Loucy (cell line): ENCODE data around the gene PHACTR1.

Experiments used
- H2AFZ ChIP-seq: fragments of 200-600 bp; sonication (generic); 2 replicates; pipeline ENCODE4 v1.6.0; 2016; ENCODE audit warnings: antibody characterized with exemption, mild to moderate bottlenecking, low read length, moderate library complexity
- H3F3A ChIP-seq: fragments of 200-600 bp; 2 replicates; pipeline ENCODE4 v1.6.0; 2016; ENCODE audit warnings: antibody characterized with exemption, low read depth, mild to moderate bottlenecking
- H3K27me3 ChIP-seq: fragments of 200-600 bp; sonication (generic); 2 replicates; pipeline ENCODE4 v1.6.1; 2014; ENCODE audit warnings: low read length, mild to moderate bottlenecking; ENCODE audit not compliant: insufficient read depth, poor library complexity, severe bottlenecking
- H3K36me3 ChIP-seq: fragments of 200-600 bp; sonication (generic); 2 replicates; pipeline ENCODE4 v1.6.1; 2016; ENCODE audit warnings: low read length; ENCODE audit not compliant: insufficient read depth
- H3K4me1 ChIP-seq: fragments of 200-600 bp; sonication (generic); 2 replicates; pipeline ENCODE4 v1.5.1; 2014; ENCODE audit warnings: low read length, mild to moderate bottlenecking; ENCODE audit not compliant: insufficient read depth, poor library complexity, severe bottlenecking
- H3K4me2 ChIP-seq: fragments of 200-600 bp; sonication (generic); 2 replicates; pipeline ENCODE4 v1.6.0; 2014; ENCODE audit warnings: antibody characterized with exemption, low read length, low read depth, mild to moderate bottlenecking; ENCODE audit not compliant: poor library complexity, severe bottlenecking
- H3K4me3 ChIP-seq: fragments of 200-600 bp; sonication (generic); 2 replicates; pipeline ENCODE4 v1.5.1; 2014; ENCODE audit warnings: low read length, mild to moderate bottlenecking, mixed read lengths; ENCODE audit not compliant: poor library complexity, severe bottlenecking
- H3K79me2 ChIP-seq: fragments of 200-600 bp; sonication (generic); 2 replicates; pipeline ENCODE4 v1.6.1; 2014; ENCODE audit warnings: low read length; ENCODE audit not compliant: insufficient read depth
- H3K9ac ChIP-seq: fragments of 200-600 bp; sonication (generic); 2 replicates; pipeline ENCODE4 v1.6.0; 2014; ENCODE audit warnings: mild to moderate bottlenecking, low read depth, low read length, moderate library complexity; ENCODE audit not compliant: poor library complexity, severe bottlenecking
- H3K9me2 ChIP-seq: fragments of 200-600 bp; sonication (generic); replicated peaks from 2 replicates; pipeline ENCODE4 v1.6.1; 2016; ENCODE audit warnings: low read depth, low read length, mixed read lengths
- H3K9me3 ChIP-seq: fragments of 200-600 bp; sonication (generic); 2 replicates; pipeline ENCODE4 v1.6.1; 2014; ENCODE audit warnings: mild to moderate bottlenecking, antibody characterized with exemption, low read length, low read depth; ENCODE audit not compliant: insufficient read depth
- H4K20me1 ChIP-seq: fragments of 200-600 bp; sonication (generic); 2 replicates; pipeline ENCODE4 v1.6.0; 2014; ENCODE audit warnings: antibody characterized with exemption, low read length, mild to moderate bottlenecking; ENCODE audit not compliant: insufficient read depth, poor library complexity, severe bottlenecking
- EZH2phosphoT487 ChIP-seq: fragments of 200-600 bp; IDR thresholded peaks from 2 replicates; pipeline ENCODE4 v1.6.1; 2018; ENCODE audit warnings: antibody characterized with exemption, mild to moderate bottlenecking, moderate library complexity, borderline replicate concordance
- TF ChIP-seq, protein P1 (sequence below): fragments of 200-600 bp; sonication (generic); conservative IDR thresholded peaks from 2 replicates; pipeline ENCODE4 v1.5.1; 2014; ENCODE audit warnings: mild to moderate bottlenecking, antibody characterized with exemption, low read length

The PHACTR1 gene

DNA sequence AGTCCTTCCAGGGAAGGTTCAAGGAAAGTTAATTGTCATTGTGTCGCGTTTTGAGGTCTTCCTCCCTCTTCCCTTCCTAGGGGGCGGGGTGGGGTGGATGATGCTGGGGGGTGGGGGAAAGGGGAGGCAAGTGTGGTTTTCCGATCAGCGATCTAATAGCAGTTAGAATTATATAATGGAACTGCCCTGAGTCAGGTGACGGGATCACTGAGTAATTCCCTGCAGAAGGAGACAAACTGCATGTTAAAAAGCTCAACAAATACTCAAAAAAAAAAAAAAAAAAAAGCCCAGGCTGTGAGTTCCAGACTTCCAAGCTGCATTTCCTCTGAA, 240.4 kb downstream of the PHACTR1 start:
- peak overlapping the region; percentile 82 for H3K4me2 ChIP-seq
- H3K27me3 ChIP-seq: no peaks in the 10 kb centered on the region
- no peaks in the 10 kb centered on the region for H3K9me3 ChIP-seq
- H3K36me3 ChIP-seq: no peaks in the 10 kb centered on the region
- TF ChIP-seq, protein P1, sequence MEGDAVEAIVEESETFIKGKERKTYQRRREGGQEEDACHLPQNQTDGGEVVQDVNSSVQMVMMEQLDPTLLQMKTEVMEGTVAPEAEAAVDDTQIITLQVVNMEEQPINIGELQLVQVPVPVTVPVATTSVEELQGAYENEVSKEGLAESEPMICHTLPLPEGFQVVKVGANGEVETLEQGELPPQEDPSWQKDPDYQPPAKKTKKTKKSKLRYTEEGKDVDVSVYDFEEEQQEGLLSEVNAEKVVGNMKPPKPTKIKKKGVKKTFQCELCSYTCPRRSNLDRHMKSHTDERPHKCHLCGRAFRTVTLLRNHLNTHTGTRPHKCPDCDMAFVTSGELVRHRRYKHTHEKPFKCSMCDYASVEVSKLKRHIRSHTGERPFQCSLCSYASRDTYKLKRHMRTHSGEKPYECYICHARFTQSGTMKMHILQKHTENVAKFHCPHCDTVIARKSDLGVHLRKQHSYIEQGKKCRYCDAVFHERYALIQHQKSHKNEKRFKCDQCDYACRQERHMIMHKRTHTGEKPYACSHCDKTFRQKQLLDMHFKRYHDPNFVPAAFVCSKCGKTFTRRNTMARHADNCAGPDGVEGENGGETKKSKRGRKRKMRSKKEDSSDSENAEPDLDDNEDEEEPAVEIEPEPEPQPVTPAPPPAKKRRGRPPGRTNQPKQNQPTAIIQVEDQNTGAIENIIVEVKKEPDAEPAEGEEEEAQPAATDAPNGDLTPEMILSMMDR: no peak
- no peak for TF ChIP-seq EZH2phosphoT487
- H3K79me2 ChIP-seq: no peaks in the 10 kb centered on the region
- peak overlapping the region; percentile 86 for H3K9ac ChIP-seq
- H4K20me1 ChIP-seq: no peaks in the 10 kb centered on the region
- no peaks in the 10 kb centered on the region for H3F3A ChIP-seq
- H3K4me1 ChIP-seq: peaks cover 31% of the 10 kb centered on the region
- H3K4me3 ChIP-seq: peak overlapping the region; percentile 88
- peak overlapping the region; percentile 100 for H2AFZ ChIP-seq
- H3K9me2 ChIP-seq: no peaks in the 10 kb centered on the region

DNA sequence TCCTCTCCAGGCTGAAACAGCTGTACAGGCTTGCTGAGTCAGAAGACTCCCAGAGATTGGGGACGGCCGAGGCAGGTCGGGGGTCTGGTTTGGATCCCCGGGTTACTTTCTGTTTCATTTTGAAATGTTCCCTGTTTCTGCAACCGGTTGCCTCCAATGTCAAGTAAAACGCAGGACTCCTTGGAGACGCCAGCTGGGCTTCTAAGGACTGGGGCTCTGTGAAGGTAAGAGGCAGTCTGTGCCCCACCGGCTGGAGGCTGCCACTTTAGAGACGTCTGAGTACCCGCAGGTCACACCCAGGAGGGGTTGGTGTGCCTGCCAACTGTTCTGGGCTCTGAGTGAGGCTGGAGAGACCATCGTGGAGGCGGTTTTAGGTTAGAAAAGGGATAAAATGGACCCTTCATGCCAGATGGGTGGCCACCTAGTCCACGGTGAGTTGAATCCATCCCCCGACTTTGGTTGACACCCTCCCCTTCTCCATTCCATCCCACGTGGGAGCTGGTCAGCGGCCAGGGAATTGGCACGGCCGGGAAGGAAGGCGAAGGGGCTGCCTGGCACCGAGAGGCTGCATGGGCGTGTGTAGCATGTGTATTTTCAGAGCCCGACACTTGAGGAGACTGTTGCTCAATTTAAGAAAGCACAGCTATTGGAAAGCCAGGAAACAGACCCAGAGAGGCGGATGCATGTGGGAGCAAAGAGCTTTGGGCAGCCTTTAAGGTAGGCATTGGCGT, 240.9 kb downstream of the PHACTR1 start:
- Histone ChIP-seq H3K27me3 (no peaks in the 10 kb centered on the region), H3K4me2 (peak overlapping the region; percentile 82), H3K9me3 (no peaks in the 10 kb centered on the region), H3K4me3 (peak overlapping the region; percentile 88), H2AFZ (peak overlapping the region; percentile 100), H3K9ac (peak overlapping the region; percentile 86), H3F3A (no peaks in the 10 kb centered on the region), H3K9me2 (no peaks in the 10 kb centered on the region), H3K36me3 (no peaks in the 10 kb centered on the region), H3K79me2 (no peaks in the 10 kb centered on the region), H3K4me1 (peaks cover 36% of the 10 kb centered on the region), H4K20me1 (no peaks in the 10 kb centered on the region)
- TF ChIP-seq, protein P1: no peak
- no peak for TF ChIP-seq EZH2phosphoT487

DNA sequence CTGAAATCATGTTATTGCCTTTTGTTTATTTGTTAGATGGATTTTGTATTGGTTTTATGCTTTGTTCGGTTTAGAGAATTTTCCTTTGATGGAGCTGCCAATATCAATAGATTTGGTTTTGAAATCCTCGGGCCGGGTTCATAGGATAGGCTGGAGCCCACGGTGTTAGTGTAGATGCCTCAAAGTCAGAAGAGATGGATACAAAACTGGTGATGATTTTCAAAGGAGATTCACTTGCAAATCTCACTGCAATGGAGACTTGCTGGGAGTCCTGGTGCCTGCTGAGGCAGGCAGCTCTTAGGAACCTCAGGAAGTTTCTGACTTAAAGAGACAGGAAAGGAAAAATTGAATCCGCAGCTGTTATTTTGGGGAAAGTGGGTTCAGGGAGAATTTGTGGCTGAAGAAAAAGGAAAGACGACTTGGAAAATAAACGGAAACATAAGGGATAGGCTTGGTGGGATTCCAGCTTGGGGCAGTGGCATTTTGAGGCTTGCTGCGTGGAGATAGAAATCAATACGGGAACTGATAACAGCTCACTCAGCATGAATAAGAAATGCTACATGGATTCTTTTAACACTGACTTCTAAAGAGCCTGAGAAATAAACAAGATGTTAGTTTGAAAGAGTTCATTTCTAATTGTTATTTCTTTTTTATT, 241.6 kb downstream of the PHACTR1 start:
- peaks cover 43% of the 10 kb centered on the region for H3K4me1 ChIP-seq
- no peaks in the 10 kb centered on the region for H3K36me3 ChIP-seq
- H2AFZ ChIP-seq: peak overlapping the region; percentile 100
- H3K4me3 ChIP-seq: peak overlapping the region; percentile 88
- H3K27me3 ChIP-seq: no peaks in the 10 kb centered on the region
- no peaks in the 10 kb centered on the region for H3K9me2 ChIP-seq
- no peaks in the 10 kb centered on the region for H3F3A ChIP-seq
- H3K4me2 ChIP-seq: peak overlapping the region; percentile 82
- H3K9ac ChIP-seq: peak overlapping the region; percentile 86
- no peaks in the 10 kb centered on the region for H3K9me3 ChIP-seq
- H4K20me1 ChIP-seq: no peaks in the 10 kb centered on the region
- no peak for TF ChIP-seq EZH2phosphoT487
- TF ChIP-seq, protein P1: no peak
- no peaks in the 10 kb centered on the region for H3K79me2 ChIP-seq
